ENCODE data around the gene TEX261. TPM values are rescaled to one million over a fixed set of nuclear protein-coding genes. Genes with fewer than 3 reads are reported as not detected.

TEX261 gene
- total and polyA plus RNA-seq, 2 donors (not counting 3 experiments of a cell fraction or from before 2014, with no cell fraction given), result 71.2 to 98.1 TPM

DNA sequence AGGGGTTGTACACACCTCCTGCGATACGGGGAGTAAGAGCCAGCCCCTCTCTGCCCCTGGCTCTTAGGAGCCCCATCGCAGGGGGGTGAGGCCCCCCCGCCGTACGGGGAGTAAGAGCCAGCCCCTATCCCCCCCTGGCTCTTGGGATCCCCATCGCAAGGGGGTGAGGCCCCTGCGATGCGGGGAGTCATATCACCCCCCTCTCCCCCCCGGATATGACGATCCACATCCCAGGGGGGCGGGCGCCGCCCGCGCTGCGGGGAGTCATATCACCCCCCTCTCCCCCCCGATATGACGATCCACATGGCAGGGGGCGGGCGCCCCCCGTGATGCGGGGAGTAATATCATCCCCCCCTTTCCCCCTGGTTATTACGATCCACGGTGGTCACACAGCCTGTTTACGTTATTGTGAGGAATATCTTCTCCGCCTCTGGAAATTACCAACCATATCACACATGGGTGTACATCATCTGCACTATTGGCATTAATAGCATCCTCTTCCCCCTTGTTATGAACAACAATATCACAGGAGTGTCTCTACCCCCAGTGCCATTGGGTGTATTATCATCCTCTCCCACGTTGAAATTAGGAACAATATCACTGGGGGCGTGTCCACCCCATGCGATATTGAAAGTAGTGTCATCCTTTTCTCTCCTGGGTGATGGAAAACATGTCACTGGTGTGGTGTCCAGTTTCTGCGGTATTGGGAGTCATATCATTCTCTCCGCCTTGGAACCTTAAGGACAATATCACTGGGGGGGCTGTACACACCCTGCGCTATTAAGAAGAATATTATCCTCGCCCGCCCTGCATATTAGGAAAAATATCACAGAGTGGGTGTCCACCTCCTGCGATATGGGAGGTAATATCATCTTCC lies 49.1 kb upstream of the TEX261 start:
- TF ChIP-seq JUN (IDR thresholded peaks at IDR 0.05; ENCODE audit: borderline replicate concordance, insufficient read depth, insufficient read length, low read depth) (no peak), MYC (IDR thresholded peaks at IDR 0.05; ENCODE audit: low read depth, low read length) (no peak), CTCF (IDR thresholded peaks at IDR 0.05; ENCODE audit: extremely low read depth in 1 of 2, insufficient read depth in 1 of 2, low read depth in 1 of 2, low read length in 2 of 2) (no peak), MAX (IDR thresholded peaks at IDR 0.05; ENCODE audit: insufficient read depth, insufficient read length) (no peak), POLR2A (IDR thresholded peaks at IDR 0.05; ENCODE audit: low read depth, low read length) (no peak), FOS (IDR thresholded peaks at IDR 0.05; ENCODE audit: borderline replicate concordance, insufficient read depth, low read length) (no peak), POLR2AphosphoS5 (IDR thresholded peaks at IDR 0.05; ENCODE audit: insufficient read depth, low read depth, low read length) (no peak)
- H3K4me3 ChIP-seq (replicated peaks in 1 of 3; ENCODE audit: insufficient read depth in 1 of 3, low read depth in 1 of 3, low read length in 3 of 3), result no peak overlapping the region

More for the DNA sequence above, 49.1 kb upstream of the TEX261 start:
- dilution Hi-C loops (cut with MboI; ENCODE audit: extremely low pct_ligation_motif_present, low sequenced_read_pairs), result no loop called here
- BruUV-seq (replicated peaks), result no TSS peak
- Histone ChIP-seq H3K9me1 (replicated peaks; ENCODE audit: control insufficient read depth, extremely low read depth, insufficient read depth, low read length) (no peaks in the 10 kb centered on the region), H3K9me3 (replicated peaks; ENCODE audit: control insufficient read depth, insufficient read depth, low read length) (no peaks in the 10 kb centered on the region), H3K36me3 (ENCODE audit: control insufficient read depth in 2 of 2, extremely low read depth in 1 of 2, insufficient read depth in 2 of 2, low read length in 2 of 2) (no peaks in the 10 kb centered on the region), H3K27ac (ENCODE audit: insufficient read depth, low read depth, low read length) (no peak overlapping the region), H3K4me2 (ENCODE audit: insufficient read depth, low read length) (no peak overlapping the region), H3K9ac (replicated peaks; ENCODE audit: extremely low read depth, insufficient read depth, low read length) (no peak overlapping the region), H3K4me1 (ENCODE audit: control insufficient read depth, extremely low read depth, insufficient read depth, low read length) (no peaks in the 10 kb centered on the region), H3K79me2 (ENCODE audit: control insufficient read depth, insufficient read depth, low read length) (no peaks in the 10 kb centered on the region), H4K20me1 (replicated peaks; ENCODE audit: control insufficient read depth, extremely low read depth, insufficient read depth, low read length) (no peaks in the 10 kb centered on the region), H2AFZ (ENCODE audit: low read depth, low read length) (no peak overlapping the region), H3K27me3 (ENCODE audit: control insufficient read depth in 2 of 2, insufficient read depth in 2 of 2, low read length in 2 of 2) (no peaks in the 10 kb centered on the region)
- intact Hi-C loops (cut with micrococcal nuclease), result no loop called here
- FAIRE-seq (no peak), DNase-seq (ENCODE audit: low read depth, low spot score) (no peak)
- CTCF ChIA-PET, result no interaction called here
- POLR2A ChIA-PET, result no interaction called here

All from endothelial cell of umbilical vein (primary cell).